Measurements from ENCODE around the gene RPS10.

GRCh38 chr6:34412643-34413214 is 13.1 kb downstream of the RPS10 start:
- TF ChIP-seq GATA2 (IDR thresholded peaks at IDR 0.05; ENCODE audit: low read depth, low read length) = no peak
- no peak for TF ChIP-seq GATA3 (IDR thresholded peaks at IDR 0.05; ENCODE audit: low read depth, low read length)

Measured in SH-SY5Y (cell line).